ENCODE results near the gene THG1L.
"Not testable (repeated sequence)": the region's sequence is repeated elsewhere in the genome, so short reads cannot be mapped to it uniquely, and the experiment has no call there.

The THG1L gene

GRCh38 chr5:157731272-157732129 is at the start of gene THG1L:
TSS of gene THG1L (plus strand) at chr5:157731420. CDS start at chr5:157731441, 21 bp downstream.
- peak; percentile 95 to 98 for DNase-seq (ENCODE audit: low read depth in 2 of 2)

- no peak for DNase-seq (ENCODE audit: low read depth in 2 of 2)
Observed at GRCh38 chr5:157682257-157682656, 49.0 kb upstream of the THG1L start.

- DNase-seq (ENCODE audit: low read depth in 2 of 2): not testable (repeated sequence)
Observed at GRCh38 chr5:157686276-157687197, 44.7 kb upstream of the THG1L start.

GRCh38 chr5:157687198-157687554 is 44.0 kb upstream of the THG1L start:
- no peak for DNase-seq (ENCODE audit: low read depth in 2 of 2)

- no peak for DNase-seq (ENCODE audit: low read depth in 2 of 2)
Observed at GRCh38 chr5:157689942-157690689, 41.1 kb upstream of the THG1L start.

- no peak for DNase-seq (ENCODE audit: low read depth in 2 of 2)
Observed at GRCh38 chr5:157690690-157691433, 40.4 kb upstream of the THG1L start.

GRCh38 chr5:157693816-157694215 is 37.4 kb upstream of the THG1L start:
- not testable (repeated sequence) for DNase-seq (ENCODE audit: low read depth in 2 of 2)

- DNase-seq (ENCODE audit: low read depth in 2 of 2): not testable (repeated sequence)
Observed at GRCh38 chr5:157696154-157696553, 35.1 kb upstream of the THG1L start.

GRCh38 chr5:157698674-157699073 is 32.5 kb upstream of the THG1L start:
- DNase-seq (ENCODE audit: low read depth in 2 of 2): not testable (repeated sequence)

GRCh38 chr5:157703736-157704135 is 27.5 kb upstream of the THG1L start:
- no peak for DNase-seq (ENCODE audit: low read depth in 2 of 2)

GRCh38 chr5:157708866-157709265 is 22.4 kb upstream of the THG1L start:
- DNase-seq (ENCODE audit: low read depth in 2 of 2): no peak

- no peak for DNase-seq (ENCODE audit: low read depth in 2 of 2)
Observed at GRCh38 chr5:157709346-157709745, 21.9 kb upstream of the THG1L start.

- DNase-seq (ENCODE audit: low read depth in 2 of 2): no peak
Observed at GRCh38 chr5:157710431-157710830, 20.8 kb upstream of the THG1L start.

GRCh38 chr5:157710882-157711281 is 20.3 kb upstream of the THG1L start:
- no peak for DNase-seq (ENCODE audit: low read depth in 2 of 2)

- no peak for DNase-seq (ENCODE audit: low read depth in 2 of 2)
Observed at GRCh38 chr5:157713830-157714595, 17.2 kb upstream of the THG1L start.

GRCh38 chr5:157714596-157714864 is 16.7 kb upstream of the THG1L start:
- no peak for DNase-seq (ENCODE audit: low read depth in 2 of 2)

GRCh38 chr5:157718519-157718918 is 12.7 kb upstream of the THG1L start:
- no peak for DNase-seq (ENCODE audit: low read depth in 2 of 2)

GRCh38 chr5:157719245-157719644 is 12.0 kb upstream of the THG1L start:
- DNase-seq (ENCODE audit: low read depth in 2 of 2): no peak

GRCh38 chr5:157721159-157721558 is 10.1 kb upstream of the THG1L start:
- no peak for DNase-seq (ENCODE audit: low read depth in 2 of 2)

- DNase-seq (ENCODE audit: low read depth in 2 of 2): not testable (repeated sequence)
Observed at GRCh38 chr5:157722895-157723294, 8.3 kb upstream of the THG1L start.

- DNase-seq (ENCODE audit: low read depth in 2 of 2): not testable (repeated sequence)
Observed at GRCh38 chr5:157726607-157727006, 4.6 kb upstream of the THG1L start.
